Heart right ventricle (tissue), 16 donors: ENCODE results near the gene DMGDH. TPM values are rescaled to one million over a fixed set of nuclear protein-coding genes. Genes with fewer than 3 reads are reported as not detected.

ENCODE experiments used
- ATAC-seq, 8 donors: fragments of 200-7000 bp; cut with Tn5 transposase; one replicate each; pipeline ENCODE4 v1.9.1; 2020; ENCODE audit warnings: mild to moderate bottlenecking in 8 of 8, moderate library complexity in 8 of 8, moderate number of reproducible peaks in 1 of 8
- DNase-seq, 2 donors: peaks; one replicate each; pipeline ENCODE4 v3.0.0-alpha.2; 2020
- H3K27ac ChIP-seq, 10 donors: fragments of 200-600 bp; sonication (generic) in 2 of 10; one replicate each; pipeline versions ENCODE4 v1.5.0 to v1.8.0; 2020 to 2022; ENCODE audit warnings: mild to moderate bottlenecking in 3 of 10
- H3K27me3 ChIP-seq, 7 donors: fragments of 200-600 bp; one replicate each; pipeline ENCODE4 v1.8.0; 2021 to 2022; ENCODE audit warnings: mild to moderate bottlenecking in 2 of 7
- H3K36me3 ChIP-seq, 9 donors: fragments of 200-600 bp; sonication (generic) in 1 of 9; one replicate each; pipeline versions ENCODE4 v1.5.0 to v1.8.0; 2020 to 2022; ENCODE audit warnings: mild to moderate bottlenecking in 2 of 9
- H3K4me1 ChIP-seq, 9 donors: fragments of 200-600 bp; sonication (generic) in 1 of 9; one replicate each; pipeline versions ENCODE4 v1.5.0 to v1.8.0; 2020 to 2022; ENCODE audit warnings: mild to moderate bottlenecking in 4 of 9
- H3K4me3 ChIP-seq, 10 donors: fragments of 200-600 bp; sonication (generic) in 2 of 10; one replicate each; pipeline versions ENCODE4 v1.5.0 to v1.8.0; 2020 to 2022; ENCODE audit warnings: mild to moderate bottlenecking in 7 of 10, moderate library complexity in 2 of 10
- H3K9me3 ChIP-seq, 11 donors: fragments of 200-600 bp in 10 of 11; sonication (generic) in 2 of 11; one replicate each; pipeline versions ENCODE4 v1.5.0 to v1.8.0; 2013 to 2022; ENCODE audit warnings: mild to moderate bottlenecking in 2 of 11, control low read depth in 1 of 11, moderate library complexity in 1 of 11
- CTCF ChIP-seq, 9 donors: fragments of 200-600 bp; sonication (generic) in 2 of 9; IDR thresholded peaks; one replicate each; pipeline versions ENCODE4 v1.5.0 to v1.8.0; 2021 to 2022; ENCODE audit warnings: antibody characterized with exemption in 9 of 9, mild to moderate bottlenecking in 5 of 9, moderate library complexity in 1 of 9
- WGBS, 2 donors: extraction: QIAGEN DNeasy Blood & Tissue Kit; methylation state at CpG; one replicate each; pipeline ENCODE4 v1.1.7; 2013; ENCODE audit warnings: inconsistent platforms in 1 of 2; 5-methylcytosine and 5-hydroxymethylcytosine counted together
- intact Hi-C, 10 donors: fragments of 100-400 bp; cut with DNase I; formaldehyde crosslinking; loops; one replicate each; pipeline versions ENCODE4 v1.11.1 to v1.14.2; 2022
- polyA plus RNA-seq, 2 donors: library from polyadenylated mRNA; stranded (reverse); fragments of 200-250 nt; gene quantifications; one replicate each; pipeline ENCODE4 v1.2.3, GENCODE V29; 2013
- total RNA-seq, 10 donors: library from RNA; stranded (reverse); fragmentation: NEBNext Ultra II Directional in 3 of 10; extraction: Animal tissue kit (Norgen Biotek cat#: 25700) in 3 of 10; gene quantifications; one replicate each; pipeline versions ENCODE4 v1.2.1 to v1.2.4, GENCODE V29; 2021 to 2023
- donor health status: Arrhythmogenic right ventricular cardiomyopathy.
- donor health status: ischemic (EF 13 %, LVEDD 7.1; RV severe dilation, severe dysfunction).
- donor health status: healthy with polysubstance abuse.
- donor health status: DM: no; HTN: yes; CAD: no.
- donor health status: DM: no; HTN: no; CAD: no.
- donor health status: ischemic (EF 25% LVEDD 6.9; RV normal size, moderate dysfunction).
- donor health status: ischemic (EF 25% LVEDD 5.7; RV mildly dilated, moderate dysfunction).
- donor health status: healthy.
- donor health status: DM: yes; HTN: yes; CAD: no.
- donor health status: Ischemic cardiomyopathy.
- donor health status: ischemic (EF 35%, LVEDD 5.7; RV mildly dilated, moderate dysfunction).
- donor health status: nonischemic (EF 11% LVEDD 7.7; RV severe dilation, severe dysfunction).
- donor health status: DM: yes; HTN: yes; CAD: no.
- donor health status: PGD.
- donor health status: ischemic (EF 29% LVEDD 5.4; RV normal size, mild dysfunction).
- donor health status: nonischemic (EF 23%, LVEDD 6.1; RV moderate dilation, normal function).

DMGDH gene
- total and polyA plus RNA-seq, 12 donors = 0.17 to 3.4 (median 1.9) TPM

- ATAC-seq (no peak), DNase-seq (no peak)
- Histone ChIP-seq H3K4me3 (no peak overlapping the region), H3K27me3 (no peaks in the 10 kb centered on the region), H3K9me3 (peaks cover 0 to 20% (median 7%) of the 10 kb centered on the region in 11 donors), H3K27ac (no peak overlapping the region), H3K36me3 (no peaks in the 10 kb centered on the region), H3K4me1 (no peaks in the 10 kb centered on the region)
- no peak for TF ChIP-seq CTCF (IDR thresholded peaks at IDR 0.05)
- 55 to 63% methylated on average over 1 of the region's 1 CpG for WGBS, 2 donors
- intact Hi-C loops = no loop called here
Observed at GRCh38 chr5:79055017-79055416, 14.5 kb downstream of the DMGDH start.

GRCh38 chr5:79053321-79053720 is 16.2 kb downstream of the DMGDH start:
- H3K9me3 ChIP-seq = peaks cover 0 to 20% (median 7%) of the 10 kb centered on the region in 11 donors
- ATAC-seq = no peak
- no peaks in the 10 kb centered on the region for H3K36me3 ChIP-seq
- intact Hi-C loops = no loop called here
- no peaks in the 10 kb centered on the region for H3K27me3 ChIP-seq
- H3K27ac ChIP-seq = no peak overlapping the region
- TF ChIP-seq CTCF (IDR thresholded peaks at IDR 0.05) = no peak
- no peak for DNase-seq
- no peaks in the 10 kb centered on the region for H3K4me1 ChIP-seq
- WGBS, 2 donors = 92 to 93% methylated on average over 4 of the region's 4 CpGs
- no peak overlapping the region for H3K4me3 ChIP-seq

GRCh38 chr5:79050498-79050897 is 19.0 kb downstream of the DMGDH start:
- intact Hi-C loops = no loop called here

GRCh38 chr5:79048437-79048836 is 21.0 kb downstream of the DMGDH start:
- TF ChIP-seq CTCF (IDR thresholded peaks at IDR 0.05) = no peak
- Histone ChIP-seq H3K9me3 (peaks cover 0 to 20% (median 7%) of the 10 kb centered on the region in 11 donors), H3K4me3 (no peak overlapping the region), H3K27ac (no peak overlapping the region), H3K27me3 (no peaks in the 10 kb centered on the region), H3K4me1 (no peaks in the 10 kb centered on the region), H3K36me3 (no peaks in the 10 kb centered on the region)
- DNase-seq (no peak), ATAC-seq (no peak)
- intact Hi-C loops = no loop called here

More at GRCh38 chr5:79050498-79050897, 19.0 kb downstream of the DMGDH start:
- Histone ChIP-seq H3K27ac (no peak overlapping the region), H3K4me3 (no peak overlapping the region), H3K9me3 (peaks cover 0 to 20% (median 7%) of the 10 kb centered on the region in 11 donors), H3K27me3 (no peaks in the 10 kb centered on the region), H3K4me1 (no peaks in the 10 kb centered on the region), H3K36me3 (no peaks in the 10 kb centered on the region)
- DNase-seq = no peak
- WGBS, 2 donors = 74 to 81% methylated on average over 3 of the region's 3 CpGs
- ATAC-seq = peak in 1 of 8 donors; percentile 29
- TF ChIP-seq CTCF (IDR thresholded peaks at IDR 0.05) = no peak
